ENCODE measurements around the gene GPR34. TPM values are rescaled to one million over a fixed set of nuclear protein-coding genes. Genes with fewer than 3 reads are reported as not detected.
A peak's percentile ranks its signal among the peaks of the same experiment; 100 is the strongest.

Gene GPR34
- total RNA-seq, 6 experiments from 2014 or later, result 1.8 to 3.8 (median 3.2) TPM

- Histone ChIP-seq H3K9me3 (no peaks in the 10 kb centered on the region), H3K27me3 (no peaks in the 10 kb centered on the region), H3K4me1 (no peaks in the 10 kb centered on the region), H3K27ac (no peak overlapping the region), H3K36me3 (no peaks in the 10 kb centered on the region), H3K4me3 (no peak overlapping the region)
- 63% methylated on average over 3 of the region's 3 CpGs for WGBS (ENCODE audit: insufficient coverage, low coverage, low lambda C conversion rate, missing lambda C conversion rate)
- TF ChIP-seq POLR2A (IDR thresholded peaks at IDR 0.05) (no peak), CTCF (IDR thresholded peaks at IDR 0.05) (no peak)
- intact Hi-C loops (cut with DNase I), result no loop called here
- DNase-seq (no peak), ATAC-seq (no peak)
Measured at GRCh38 chrX:41728125-41728524, 39.4 kb downstream of the GPR34 start.

GRCh38 chrX:41730081-41730480, 41.3 kb downstream of the GPR34 start:
- Histone ChIP-seq H3K27me3 (no peaks in the 10 kb centered on the region), H3K27ac (no peak overlapping the region), H3K4me3 (no peak overlapping the region), H3K9me3 (no peaks in the 10 kb centered on the region), H3K36me3 (no peaks in the 10 kb centered on the region), H3K4me1 (no peaks in the 10 kb centered on the region)
- ATAC-seq, result no peak
- no peak for DNase-seq
- intact Hi-C loops (cut with DNase I), result no loop called here
- WGBS (ENCODE audit: insufficient coverage, low coverage, low lambda C conversion rate, missing lambda C conversion rate), result 48% methylated on average over 2 of the region's 2 CpGs
- TF ChIP-seq POLR2A (IDR thresholded peaks at IDR 0.05), result no peak
- TF ChIP-seq CTCF (IDR thresholded peaks at IDR 0.05), result no peak

GRCh38 chrX:41732260-41732659, 43.5 kb downstream of the GPR34 start:
- WGBS (ENCODE audit: insufficient coverage, low coverage, low lambda C conversion rate, missing lambda C conversion rate), result 67% methylated on average over 1 of the region's 2 CpGs
- ATAC-seq (no peak), DNase-seq (no peak)
- TF ChIP-seq POLR2A (IDR thresholded peaks at IDR 0.05), result no peak
- TF ChIP-seq CTCF (IDR thresholded peaks at IDR 0.05), result no peak
- Histone ChIP-seq H3K36me3 (no peaks in the 10 kb centered on the region), H3K27me3 (no peaks in the 10 kb centered on the region), H3K4me1 (no peaks in the 10 kb centered on the region), H3K27ac (no peak overlapping the region), H3K4me3 (no peak overlapping the region), H3K9me3 (no peaks in the 10 kb centered on the region)
- intact Hi-C loops (cut with DNase I), result no loop called here

- DNase-seq (no peak), ATAC-seq (peak in 2 of 4 donors; percentile 13 to 53)
- intact Hi-C loops (cut with DNase I), result no loop called here
- no peak for TF ChIP-seq CTCF (IDR thresholded peaks at IDR 0.05)
- no peak for TF ChIP-seq POLR2A (IDR thresholded peaks at IDR 0.05)
- Histone ChIP-seq H3K9me3 (no peaks in the 10 kb centered on the region), H3K27ac (no peak overlapping the region), H3K4me1 (no peaks in the 10 kb centered on the region), H3K36me3 (no peaks in the 10 kb centered on the region), H3K27me3 (no peaks in the 10 kb centered on the region), H3K4me3 (no peak overlapping the region)
- WGBS (ENCODE audit: insufficient coverage, low coverage, low lambda C conversion rate, missing lambda C conversion rate), result 54% methylated on average over 1 of the region's 1 CpG
Measured at GRCh38 chrX:41733939-41734338, 45.2 kb downstream of the GPR34 start.

GRCh38 chrX:41734530-41734929, 45.8 kb downstream of the GPR34 start:
- Histone ChIP-seq H3K4me1 (no peaks in the 10 kb centered on the region), H3K27ac (no peak overlapping the region), H3K36me3 (no peaks in the 10 kb centered on the region), H3K4me3 (no peak overlapping the region), H3K9me3 (no peaks in the 10 kb centered on the region), H3K27me3 (no peaks in the 10 kb centered on the region)
- TF ChIP-seq POLR2A (IDR thresholded peaks at IDR 0.05), result no peak
- TF ChIP-seq CTCF (IDR thresholded peaks at IDR 0.05), result peak; percentile 31 to 51 (median 44)
- DNase-seq, result no peak
- peak; percentile 44 to 74 (median 64) for ATAC-seq
- WGBS (ENCODE audit: insufficient coverage, low coverage, low lambda C conversion rate, missing lambda C conversion rate), result 0% methylated on average over 1 of the region's 1 CpG
- intact Hi-C loops (cut with DNase I), result no loop called here

All from right lobe of liver (tissue), 6 donors.